Left cardiac atrium (tissue), 4 donors: ENCODE results near the gene GPHN. TPM values are rescaled to one million over a fixed set of nuclear protein-coding genes. Genes with fewer than 3 reads are reported as not detected.
"Not testable (repeated sequence)": the region's sequence is repeated elsewhere in the genome, so short reads cannot be mapped to it uniquely, and the experiment has no call there.

ENCODE experiments used
- ATAC-seq, 2 donors: fragments of 200-7000 bp; cut with Tn5 transposase; one replicate each; pipeline ENCODE4 v1.9.1; 2020; ENCODE audit warnings: mild to moderate bottlenecking in 2 of 2, moderate library complexity in 2 of 2
- DNase-seq: peaks from one replicate; pipeline ENCODE4 v3.0.0-alpha.2; 2020
- intact Hi-C, 2 donors: fragments of 100-400 bp; cut with DNase I; formaldehyde crosslinking; loops; one replicate each; pipeline versions ENCODE4 v1.14.1 to v1.15.1; 2022 to 2023
- total RNA-seq, 2 donors: library from RNA; stranded (reverse); fragmentation: NEBNext Ultra II Directional; extraction: Animal tissue kit (Norgen Biotek cat#: 25700); gene quantifications; one replicate each; pipeline ENCODE4 v1.2.1, GENCODE V29; 2021
- donor health status: DM: no; HTN: yes; CAD: no.
- donor health status: DM: no; HTN: yes; CAD: no; lungs with severe emphysema.
- donor health status: DM: yes; HTN: yes; CAD: no.
- donor health status: Dilated cardiomyopathy.

The GPHN gene
- total RNA-seq, 2 donors from 2014 or later = 19.9 to 27.8 TPM

DNA sequence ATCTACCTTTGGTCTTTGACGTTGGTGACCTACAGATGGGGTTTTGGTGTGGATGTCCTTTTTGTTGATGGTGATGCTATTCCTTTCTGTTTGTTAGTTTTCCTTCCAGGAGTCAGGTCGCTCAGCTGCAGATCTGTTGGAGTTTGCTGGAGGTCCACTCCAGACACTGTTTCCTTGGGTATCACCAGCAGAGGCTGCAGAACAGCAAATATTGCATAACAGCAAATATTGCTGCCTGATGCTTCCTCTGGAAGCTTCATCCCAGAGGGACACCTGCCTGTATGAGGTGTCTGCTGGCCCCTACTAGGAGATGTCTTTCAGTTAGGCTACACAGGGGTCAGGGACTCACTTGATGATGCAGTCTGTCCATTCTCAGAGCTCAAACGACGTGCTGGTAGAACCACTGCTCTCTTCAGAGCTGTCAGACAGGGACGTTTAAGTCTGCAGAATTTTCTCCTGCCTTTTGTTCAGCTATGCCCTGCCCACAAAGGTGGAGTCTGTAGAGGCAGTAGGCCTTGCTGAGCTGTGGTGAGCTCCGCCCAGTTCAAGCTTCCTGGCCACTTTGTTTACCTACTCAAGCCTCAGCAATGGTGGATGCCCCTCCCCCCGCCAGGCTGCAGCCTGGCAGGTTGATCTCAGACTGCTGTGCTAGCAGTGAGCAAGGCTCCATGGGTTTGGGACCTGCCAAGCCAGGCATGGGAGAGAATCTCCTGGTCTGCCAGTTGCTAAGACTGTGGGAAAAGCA, 559.3 kb downstream of the GPHN start:
- not testable (repeated sequence) for DNase-seq

DNA sequence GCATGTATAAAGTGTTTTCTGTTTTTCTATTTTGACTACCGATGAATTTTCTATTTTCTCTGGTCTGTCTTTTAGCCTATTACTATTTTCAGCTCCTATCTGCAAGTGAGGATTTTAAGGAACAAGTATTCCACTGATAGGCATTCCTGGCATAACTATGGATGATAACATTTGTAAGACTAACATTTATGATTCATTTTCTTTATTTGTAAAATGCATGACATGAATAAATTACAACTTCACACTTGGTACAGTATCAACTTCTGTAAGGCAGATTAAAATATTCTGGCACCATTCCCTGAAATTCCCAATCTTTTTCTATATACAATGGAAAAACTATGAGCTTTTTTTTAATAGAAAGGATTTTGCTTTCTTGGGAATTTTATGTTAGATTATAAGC, 560.3 kb downstream of the GPHN start:
- ATAC-seq (peak in 1 of 2 donors; percentile 36), DNase-seq (no peak)
- intact Hi-C loops = no loop called here

More for the DNA sequence above, 559.3 kb downstream of the GPHN start:
- ATAC-seq, intact Hi-C loops: not testable (repeated sequence)

DNA sequence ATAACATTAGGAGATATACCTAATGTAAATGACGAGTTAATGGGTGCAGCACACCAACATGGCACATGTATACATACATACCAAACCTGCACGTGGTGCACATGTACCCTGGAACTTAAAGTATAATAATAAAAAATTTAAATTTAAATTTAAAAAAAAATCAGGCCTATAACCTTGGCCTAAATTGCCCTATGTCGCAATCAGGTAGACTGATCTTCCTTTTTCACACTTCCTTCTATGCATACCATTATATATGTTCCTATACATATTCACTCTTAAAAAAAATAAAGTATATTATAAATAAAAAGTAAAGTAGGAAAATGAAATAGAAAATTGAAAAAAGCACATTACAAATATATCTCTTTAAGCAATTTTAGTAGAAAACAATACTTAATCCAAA, 563.6 kb downstream of the GPHN start:
- ATAC-seq (no peak), DNase-seq (no peak)
- intact Hi-C loops = no loop called here

DNA sequence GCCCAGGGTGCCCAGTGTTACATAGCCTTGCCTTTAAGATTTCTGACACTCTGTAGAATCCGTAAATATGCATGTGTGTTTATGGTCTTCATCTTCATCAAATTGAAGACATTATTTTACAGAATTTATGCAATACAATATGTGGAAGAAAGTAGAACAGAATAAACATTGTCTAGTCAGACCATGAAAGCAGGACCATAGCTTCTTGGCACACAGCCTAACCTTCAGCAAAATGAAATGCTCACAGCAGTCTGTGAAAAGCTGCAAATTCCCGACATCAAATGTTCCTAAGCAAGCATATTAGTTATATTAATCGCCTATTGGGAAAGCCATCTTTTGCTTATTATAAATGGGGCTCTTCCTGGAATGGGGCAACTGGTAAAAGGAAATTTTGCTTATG, 570.0 kb downstream of the GPHN start:
- no peak for DNase-seq
- no peak for ATAC-seq
- intact Hi-C loops = no loop called here

DNA sequence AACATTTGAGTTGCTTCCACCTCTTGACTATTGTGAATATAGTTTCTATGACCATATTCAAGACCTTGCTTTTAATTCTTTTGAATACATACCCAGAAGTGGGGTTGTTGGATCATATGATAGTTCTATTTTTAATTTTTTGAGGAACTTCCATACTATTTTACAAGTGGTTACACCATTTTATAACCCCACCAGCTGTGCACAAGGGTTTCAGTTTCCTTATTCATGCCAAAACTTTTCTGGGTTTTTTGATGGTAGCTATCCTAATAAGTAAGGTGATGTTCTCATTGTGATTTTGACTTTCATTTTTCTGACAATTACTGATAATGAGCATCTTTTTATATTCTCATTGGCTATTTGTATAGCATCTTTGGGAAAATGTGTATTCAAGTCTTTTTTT, 571.9 kb downstream of the GPHN start:
- intact Hi-C loops = no loop called here
- no peak for DNase-seq
- no peak for ATAC-seq

DNA sequence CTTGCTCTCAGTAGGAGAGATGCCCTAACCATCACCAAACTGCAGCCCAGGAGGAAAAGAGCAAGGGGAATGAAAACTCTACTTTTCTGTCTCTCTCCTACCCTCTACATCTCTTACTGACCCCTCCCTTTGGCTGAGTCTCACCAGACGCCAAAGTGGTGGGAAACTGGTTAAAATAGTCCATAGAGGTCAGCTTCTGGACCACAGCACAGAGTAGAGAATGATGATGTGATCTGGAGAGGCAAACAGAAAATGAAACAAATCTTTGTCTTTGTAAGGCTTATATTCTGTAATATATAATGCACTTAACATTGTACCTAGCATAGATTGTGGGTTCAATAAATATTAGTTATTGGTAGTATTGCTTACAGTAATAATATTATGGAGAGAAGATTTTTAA, 600.3 kb downstream of the GPHN start:
- no peak for DNase-seq
- intact Hi-C loops = no loop called here
- no peak for ATAC-seq

DNA sequence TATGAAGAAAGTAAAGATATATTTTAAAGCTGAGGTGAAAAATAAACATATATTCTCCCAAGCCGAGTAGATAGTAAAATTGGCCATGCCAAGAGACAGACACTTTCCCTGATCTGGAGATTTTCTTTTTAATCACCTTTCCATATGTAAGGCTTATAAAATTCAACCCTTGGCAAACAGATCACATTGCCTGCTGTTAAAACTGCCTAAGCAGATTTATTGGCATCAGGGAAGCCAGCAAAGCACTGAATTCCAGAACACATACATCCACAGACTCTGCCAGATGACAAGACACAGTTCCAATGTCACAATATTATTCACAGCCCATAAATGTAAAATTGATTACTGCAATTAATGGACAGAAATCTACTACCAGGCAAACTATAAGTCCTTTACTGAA, 603.1 kb downstream of the GPHN start:
- ATAC-seq (no peak), DNase-seq (no peak)
- intact Hi-C loops = no loop called here

DNA sequence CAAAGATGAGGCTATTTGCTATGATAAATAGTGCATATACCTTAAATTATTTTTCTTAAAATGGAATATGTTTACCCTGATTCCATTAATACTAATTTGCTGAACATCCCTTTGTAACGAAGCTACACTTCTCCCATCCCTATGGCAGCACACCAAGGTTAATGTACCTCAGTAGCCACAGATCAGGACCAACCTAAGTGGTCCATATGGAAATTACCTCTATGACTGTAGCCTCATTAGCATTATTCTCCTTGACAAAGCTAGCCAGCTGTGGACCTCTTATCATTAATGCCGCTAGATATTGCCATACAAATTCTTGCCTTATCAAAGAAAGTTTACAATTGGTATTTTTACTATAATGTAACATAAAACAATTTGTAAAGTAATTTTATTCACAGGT, 604.4 kb downstream of the GPHN start:
- ATAC-seq = no peak
- no peak for DNase-seq
- intact Hi-C loops = no loop called here

DNA sequence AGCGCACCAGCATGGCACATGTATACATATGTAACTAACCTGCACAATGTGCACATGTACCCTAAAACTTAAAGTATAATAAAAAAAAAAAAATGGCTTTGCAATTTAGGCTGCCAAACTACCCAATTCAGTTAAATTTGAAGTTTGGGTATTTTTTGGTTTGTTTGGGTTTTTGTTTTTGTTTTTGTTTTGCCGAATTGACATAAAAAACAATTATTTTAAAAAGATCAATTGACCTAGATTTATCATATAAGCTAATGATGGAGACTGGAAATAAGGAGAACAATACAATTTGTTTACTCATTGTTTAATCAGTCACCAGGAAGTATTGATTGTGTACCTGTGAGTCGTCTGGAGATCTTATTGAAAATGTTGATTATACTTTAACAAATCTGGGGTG, 619.2 kb downstream of the GPHN start:
- ATAC-seq (no peak), DNase-seq (no peak)
- intact Hi-C loops = no loop called here

DNA sequence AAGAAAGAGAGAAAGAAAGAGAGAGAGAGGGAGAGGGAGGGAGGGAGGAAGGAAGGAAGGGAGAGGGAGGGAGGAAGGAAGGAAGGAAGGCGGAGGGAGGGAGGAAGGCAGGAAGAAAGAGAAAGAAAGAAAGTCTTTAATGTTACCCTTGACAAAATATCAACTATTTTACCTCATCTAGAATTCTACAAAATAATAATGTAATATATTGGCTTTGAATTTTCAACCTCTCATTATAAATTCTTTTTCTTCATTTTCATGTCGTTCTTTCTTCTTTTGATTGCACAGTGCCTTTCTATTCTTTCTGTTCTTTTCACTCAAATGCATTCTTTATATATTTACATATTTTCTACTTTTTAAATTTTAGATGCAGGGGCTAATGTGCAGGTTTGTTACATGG, 621.8 kb downstream of the GPHN start:
- no peak for DNase-seq
- ATAC-seq = no peak
- intact Hi-C loops = no loop called here

DNA sequence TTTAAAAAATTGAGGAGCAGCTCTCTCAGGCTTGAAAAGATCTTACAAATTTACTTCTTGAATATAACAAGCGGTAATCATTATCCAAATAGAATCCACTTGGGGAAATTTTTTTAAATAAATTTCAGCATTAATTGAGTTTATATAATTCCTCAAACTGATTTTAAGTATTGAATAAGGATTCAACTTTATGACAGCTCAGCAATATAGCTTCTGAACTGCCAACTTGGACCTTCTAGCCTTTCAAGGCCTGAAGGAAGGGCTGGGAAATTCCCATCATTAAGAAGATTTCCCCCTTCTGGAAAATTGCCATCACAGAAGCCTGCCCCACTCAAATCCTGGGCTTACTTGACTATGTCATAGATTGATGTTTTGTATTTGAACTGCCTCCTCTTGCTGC, 623.7 kb downstream of the GPHN start:
- no peak for DNase-seq
- intact Hi-C loops = no loop called here
- ATAC-seq = no peak

DNA sequence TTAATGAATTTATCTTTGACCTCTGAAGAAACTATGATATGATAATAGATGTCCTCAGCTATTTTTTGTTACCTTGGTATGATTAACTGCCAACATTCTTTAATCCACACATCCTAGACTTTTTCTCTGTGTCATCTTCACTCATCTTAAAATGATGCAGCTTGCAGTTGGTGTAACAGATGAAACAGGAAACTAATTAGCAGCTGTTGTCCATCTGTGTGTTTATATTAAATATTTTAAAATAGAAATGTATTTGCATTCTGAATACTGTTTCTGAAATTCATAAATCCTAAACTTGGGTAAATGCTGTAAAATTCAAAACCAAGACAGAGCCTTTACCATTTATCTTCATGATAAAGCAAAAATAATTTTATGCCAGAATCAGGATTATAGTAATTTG, 625.2 kb downstream of the GPHN start:
- ATAC-seq (no peak), DNase-seq (no peak)
- intact Hi-C loops = no loop called here

DNA sequence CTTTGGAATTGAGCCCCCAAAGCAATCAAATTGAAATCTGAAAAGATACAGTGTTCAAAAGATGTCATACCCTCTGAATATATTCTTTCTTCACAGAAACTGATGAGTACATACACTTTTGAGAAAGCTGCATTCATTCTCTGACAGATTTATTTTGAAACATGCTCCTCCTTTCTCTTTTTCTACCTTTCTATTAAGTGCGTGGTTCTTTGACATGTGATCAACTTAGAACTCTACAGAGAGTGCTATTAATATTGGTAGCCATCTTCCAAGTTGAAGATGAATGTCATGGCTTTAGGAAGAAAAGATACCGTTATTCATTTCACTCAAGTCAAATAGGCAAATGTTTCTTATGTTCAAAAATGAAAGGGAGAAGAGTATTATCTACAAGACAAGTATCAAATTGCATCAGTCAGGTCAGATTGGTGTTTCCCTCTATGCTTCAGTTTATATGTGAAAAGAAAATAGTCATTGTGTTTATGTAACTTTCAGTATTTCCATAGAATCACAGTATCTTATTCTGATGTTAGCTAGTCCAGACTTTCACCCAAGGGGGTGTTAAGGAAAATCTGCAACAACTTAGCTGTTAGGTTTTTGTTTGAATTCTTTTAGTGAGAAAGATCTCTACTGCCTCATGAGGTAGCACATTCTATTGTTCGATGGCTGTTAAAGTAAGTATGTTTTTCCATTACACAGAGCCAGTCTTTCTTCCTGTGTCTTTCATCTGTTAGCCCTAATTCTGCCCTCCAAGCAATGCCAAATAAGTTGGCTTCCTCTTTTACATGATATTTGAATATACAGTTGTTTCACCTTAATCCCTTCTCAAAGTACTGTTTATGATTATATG, 625.9 kb downstream of the GPHN start:
- DNase-seq (no peak), ATAC-seq (no peak)
- intact Hi-C loops = no loop called here

DNA sequence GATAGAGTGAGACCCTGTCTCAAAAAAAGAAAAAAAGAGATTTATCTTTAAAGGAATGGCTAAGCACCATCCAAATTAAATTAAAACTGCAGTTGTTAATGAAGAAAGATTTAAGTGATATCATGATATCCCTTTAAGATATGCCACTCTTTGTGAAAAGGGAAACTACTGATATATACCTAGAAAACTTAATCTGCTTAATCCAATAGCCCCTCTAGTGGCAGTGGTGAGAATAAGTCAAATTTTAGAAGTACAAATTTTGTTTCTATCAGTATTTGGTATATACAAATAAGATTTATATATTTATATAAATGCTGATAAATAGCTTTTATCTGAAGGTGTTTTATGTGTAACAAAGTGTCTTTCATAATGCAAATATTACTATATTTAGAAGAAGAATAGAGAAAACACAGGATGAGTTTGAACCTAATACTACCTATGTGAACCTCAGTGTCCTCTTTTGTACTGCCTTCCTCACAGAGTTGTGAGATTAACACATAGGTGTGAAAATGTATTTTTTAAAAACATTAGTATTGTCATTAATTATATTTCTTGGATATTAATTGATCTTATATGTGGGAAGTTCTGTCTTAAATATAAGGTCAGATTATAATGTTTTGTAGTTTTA, 629.9 kb downstream of the GPHN start:
- intact Hi-C loops = no loop called here
- ATAC-seq (no peak), DNase-seq (no peak)

DNA sequence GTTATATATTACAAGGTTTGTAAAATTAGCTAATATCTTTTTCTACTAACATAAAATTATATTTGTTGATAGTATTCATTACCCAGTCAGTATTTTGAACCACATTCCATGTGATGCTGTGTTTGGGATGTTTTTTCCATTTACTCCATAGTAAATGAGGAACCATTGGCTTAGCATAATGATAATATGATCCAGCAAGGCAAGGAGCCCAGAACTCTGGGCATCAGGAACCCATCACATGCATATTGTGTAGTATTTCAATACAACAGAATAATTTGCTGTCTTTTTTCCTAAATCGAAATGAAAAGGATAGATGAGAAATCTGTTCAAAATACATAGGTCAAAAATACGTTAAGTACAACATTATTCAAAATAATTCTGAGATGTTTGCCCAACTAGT, 632.6 kb downstream of the GPHN start:
- ATAC-seq (no peak), DNase-seq (no peak)
- intact Hi-C loops = no loop called here

DNA sequence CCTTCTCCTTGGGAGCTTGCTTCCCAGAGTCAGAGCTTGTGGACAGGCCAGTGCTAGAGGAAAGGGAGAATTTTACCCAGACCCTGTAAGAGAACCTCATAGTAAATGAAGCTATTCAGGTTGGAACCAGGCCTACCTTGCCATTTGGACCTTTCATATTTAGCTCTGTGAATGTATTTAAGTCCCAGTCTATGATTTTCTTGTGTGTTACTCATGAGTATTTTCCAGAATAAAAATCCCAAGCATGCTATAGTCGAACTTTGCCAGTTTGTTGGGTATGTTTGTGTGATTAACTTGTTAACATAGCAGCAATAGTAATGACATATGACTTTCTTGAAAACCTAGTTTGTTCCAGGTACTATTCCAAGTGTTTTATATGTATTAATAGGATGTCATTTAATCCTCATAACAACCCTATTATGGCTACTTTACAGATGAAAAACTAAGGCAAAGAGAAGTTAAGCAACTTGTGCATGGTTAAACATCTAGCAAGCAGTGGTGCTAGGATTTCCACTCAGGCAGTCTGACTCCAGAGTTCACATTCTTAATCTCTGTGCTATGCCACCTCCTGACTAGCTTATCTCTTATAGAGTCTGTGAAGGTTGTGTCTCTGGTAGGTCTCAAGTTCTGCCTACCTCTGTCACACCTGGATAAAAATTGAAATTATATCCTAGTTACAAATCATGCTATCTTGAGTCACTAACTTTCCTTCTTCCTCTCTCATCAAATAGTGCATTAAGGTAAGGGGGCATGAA, 633.4 kb downstream of the GPHN start:
- intact Hi-C loops = no loop called here
- no peak for ATAC-seq
- DNase-seq = no peak

DNA sequence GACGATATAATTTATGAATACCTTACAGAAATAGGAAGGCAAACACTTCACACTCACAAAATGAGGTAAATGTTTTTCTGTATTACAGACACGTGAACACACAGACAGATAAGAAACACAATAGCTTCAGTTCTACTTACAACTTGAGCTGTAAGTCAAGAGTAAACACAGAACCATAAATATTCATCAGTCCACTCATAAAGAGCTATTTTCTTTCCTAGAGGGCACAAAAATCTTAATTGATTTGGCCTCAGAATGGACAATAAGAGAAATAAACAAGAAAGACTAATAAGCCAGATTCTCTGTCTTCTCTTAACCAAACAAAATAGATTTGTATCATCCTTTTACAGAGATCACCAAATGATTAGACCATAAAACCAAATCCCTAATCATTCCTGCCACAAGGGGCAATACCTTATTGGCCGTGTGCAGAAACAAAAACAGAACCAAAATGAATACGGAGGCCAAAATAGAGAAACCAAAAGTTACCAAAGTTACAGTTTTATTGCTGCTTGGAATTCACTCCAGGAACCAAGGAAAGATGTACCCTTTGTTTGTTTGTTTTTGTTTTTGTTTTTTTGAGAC, 643.2 kb downstream of the GPHN start:
- DNase-seq = no peak
- ATAC-seq = no peak
- intact Hi-C loops = no loop called here

DNA sequence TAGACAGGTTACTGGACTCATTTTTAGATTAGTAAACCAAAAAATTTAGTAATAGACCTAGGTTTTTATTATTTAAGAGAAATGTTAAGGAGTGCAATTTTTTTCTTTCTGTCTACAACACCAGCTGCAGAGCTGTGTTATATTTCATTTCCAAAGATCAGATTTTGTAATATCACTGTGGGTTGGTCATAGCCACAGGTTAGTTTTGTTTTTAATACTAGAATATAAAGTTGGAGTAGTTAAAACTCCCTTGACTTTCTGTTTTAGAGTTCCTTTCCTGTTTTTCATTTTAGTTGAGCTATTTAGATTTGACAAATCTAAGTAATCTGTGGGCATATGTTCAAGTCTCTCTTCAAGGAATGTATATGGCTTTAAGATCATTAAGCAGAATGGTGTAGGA, 650.6 kb downstream of the GPHN start:
- DNase-seq (no peak), ATAC-seq (no peak)
- intact Hi-C loops = no loop called here

DNA sequence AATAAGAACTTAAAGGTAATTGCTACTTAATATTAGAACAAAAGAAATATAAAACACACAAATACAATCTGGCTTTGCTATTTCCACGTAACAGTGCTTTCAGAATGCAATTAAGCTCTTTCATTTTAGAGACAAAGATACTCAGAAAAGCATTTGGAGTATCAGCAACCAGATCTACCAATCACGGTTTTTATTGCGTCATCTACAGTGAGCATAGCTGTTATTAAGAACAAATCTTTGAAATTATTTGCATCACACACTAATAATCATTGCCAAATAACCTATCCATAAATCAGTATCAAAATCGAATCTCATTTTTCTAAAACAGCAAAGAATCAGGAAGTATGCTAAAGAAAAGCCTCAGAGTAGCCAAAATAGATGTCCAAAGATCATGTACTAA, 654.4 kb downstream of the GPHN start:
- ATAC-seq (no peak), DNase-seq (no peak)
- intact Hi-C loops = no loop called here
